HG02798 (cell line): Measurements from ENCODE around the gene SPACA1.
A peak's percentile ranks its signal among the peaks of the same experiment; 100 is the strongest.
"Not testable (repeated sequence)": the region's sequence is repeated elsewhere in the genome, so short reads cannot be mapped to it uniquely, and the experiment has no call there.

Source experiments
- ATAC-seq: cut with Tn5 transposase; IDR thresholded peaks from one replicate; pipeline ENCODE4 v1.9.1; 2021; ENCODE audit warnings: mild to moderate bottlenecking; ENCODE audit not compliant: unreplicated experiment, poor library complexity

SPACA1 gene

GRCh38 chr6:88047510-88048150 is at the start of gene SPACA1:
Gene SPACA1, plus strand, starts transcription at chr6:88047841. Its CDS starts 65 bp downstream, at chr6:88047906.
- no peak for ATAC-seq

- ATAC-seq = no peak
Observed at GRCh38 chr6:88000713-88001112, 46.9 kb upstream of the SPACA1 start.

- not testable (repeated sequence) for ATAC-seq
Observed at GRCh38 chr6:88001279-88001678, 46.4 kb upstream of the SPACA1 start.

GRCh38 chr6:88004707-88005106 is 42.9 kb upstream of the SPACA1 start:
- no peak for ATAC-seq

- no peak for ATAC-seq
Observed at GRCh38 chr6:88006557-88006956, 41.1 kb upstream of the SPACA1 start.

- ATAC-seq = no peak
Observed at GRCh38 chr6:88008411-88008810, 39.2 kb upstream of the SPACA1 start.

- ATAC-seq = no peak
Observed at GRCh38 chr6:88008831-88009231, 38.8 kb upstream of the SPACA1 start.

- peak; percentile 57 for ATAC-seq
Observed at GRCh38 chr6:88013015-88013414, 34.6 kb upstream of the SPACA1 start.

- ATAC-seq = no peak
Observed at GRCh38 chr6:88013554-88013953, 34.1 kb upstream of the SPACA1 start.

GRCh38 chr6:88020439-88020838 is 27.2 kb upstream of the SPACA1 start:
- ATAC-seq = no peak

GRCh38 chr6:88024696-88025095 is 22.9 kb upstream of the SPACA1 start:
- no peak for ATAC-seq

GRCh38 chr6:88031550-88031949 is 16.1 kb upstream of the SPACA1 start:
- no peak for ATAC-seq

- no peak for ATAC-seq
Observed at GRCh38 chr6:88044530-88044929, 3.1 kb upstream of the SPACA1 start.

GRCh38 chr6:88045521-88046136 is 2.0 kb upstream of the SPACA1 start:
- ATAC-seq = no peak

- no peak for ATAC-seq
Observed at GRCh38 chr6:88048578-88048977, 937 bp downstream of the SPACA1 start.

- no peak for ATAC-seq
Observed at GRCh38 chr6:88050140-88050818, 2.6 kb downstream of the SPACA1 start.

GRCh38 chr6:88059191-88059590 is 11.6 kb downstream of the SPACA1 start:
- ATAC-seq = no peak

GRCh38 chr6:88062376-88062775 is 14.7 kb downstream of the SPACA1 start:
- ATAC-seq = no peak

GRCh38 chr6:88072462-88072861 is 24.8 kb downstream of the SPACA1 start:
- ATAC-seq = no peak

GRCh38 chr6:88074791-88075190 is 27.1 kb downstream of the SPACA1 start:
- ATAC-seq = no peak

GRCh38 chr6:88077305-88077704 is 29.7 kb downstream of the SPACA1 start:
- no peak for ATAC-seq

- ATAC-seq = no peak
Observed at GRCh38 chr6:88086792-88087191, 39.2 kb downstream of the SPACA1 start.
